HepG2 (cell line): ENCODE results near the gene NBL1. TPM values are rescaled to one million over a fixed set of nuclear protein-coding genes. Genes with fewer than 3 reads are reported as not detected.
A peak's percentile ranks its signal among the peaks of the same experiment; 100 is the strongest.

Source experiments
- CTCF ChIP-seq: sonication (generic); formaldehyde crosslinking; IDR thresholded peaks from 2 replicates; pipeline ENCODE4 v1.5.0; 2020; ENCODE audit warnings: mild to moderate bottlenecking, missing genetic modification reagents, moderate library complexity
- DPF2 ChIP-seq: sonication (generic); formaldehyde crosslinking; IDR thresholded peaks from 2 replicates; pipeline ENCODE4 v1.4.0; 2020; ENCODE audit warnings: mild to moderate bottlenecking, low read depth, missing genetic modification reagents, borderline replicate concordance
- FOXK2 ChIP-seq: fragments of 450-650 bp; IDR thresholded peaks from 2 replicates; pipeline ENCODE4 v1.6.1; 2016
- JDP2 ChIP-seq: sonication (generic); formaldehyde crosslinking; IDR thresholded peaks from 2 replicates; pipeline ENCODE4 v1.8.1; 2022; ENCODE audit warnings: missing genetic modification reagents, borderline replicate concordance
- TCF7L2 ChIP-seq: IDR thresholded peaks from 2 replicates; pipeline ENCODE4 v1.6.1; 2011; ENCODE audit warnings: mild to moderate bottlenecking, low read depth, low read length, moderate library complexity
- ZBTB40 ChIP-seq, 2 experiments: fragments of 450-650 bp in 1 of 2; sonication (generic) in 1 of 2; formaldehyde crosslinking in 1 of 2; IDR thresholded peaks; 2 replicates each; pipeline versions ENCODE4 v1.6.1 to v1.8.0; 2016 to 2022; ENCODE audit warnings: antibody characterized with exemption in 1 of 2, mild to moderate bottlenecking in 1 of 2, missing genetic modification reagents in 1 of 2
- ZNF234 ChIP-seq: sonication (generic); formaldehyde crosslinking; conservative IDR thresholded peaks from 2 replicates; pipeline ENCODE4 v1.5.1; 2020; ENCODE audit warnings: mild to moderate bottlenecking, missing genetic modification reagents
- polyA plus RNA-seq, 8 experiments: library from polyadenylated mRNA; depleted of rRNA in 3 of 8; stranded (reverse) in 7 of 8; unstranded in 1 of 8; fragments of >200 nt; fragmentation: Illumina TruSeq in 4 of 8; extraction: Trizol in 4 of 8; gene quantifications; 2 replicates each; pipeline versions ENCODE4 v1.2.1 to v1.2.3, GENCODE V29; 2011 to 2016; ENCODE audit warnings: low read depth in 4 of 8, missing spikeins in 1 of 8, mixed read lengths in 1 of 8; ENCODE audit not compliant: insufficient read depth in 1 of 8
- total RNA-seq, 5 experiments: library from RNA; depleted of rRNA; stranded (reverse); fragments of >200 nt; fragmentation: Illumina TruSeq; extraction: Trizol; gene quantifications; 2 replicates each; pipeline ENCODE4 v1.2.3, GENCODE V29; 2016; ENCODE audit warnings: low read depth in 1 of 5
- TF ChIP-seq, protein P1 (sequence below): sonication (generic); formaldehyde crosslinking; IDR thresholded peaks from one replicate; pipeline ENCODE4 v1.5.1; 2020; ENCODE audit warnings: mild to moderate bottlenecking, missing genetic modification reagents; ENCODE audit errors: not compliant biosample characterization
- TF ChIP-seq, protein P2 (sequence below): sonication (generic); formaldehyde crosslinking; IDR thresholded peaks from 2 replicates; pipeline ENCODE4 v1.5.0; 2020; ENCODE audit warnings: missing genetic modification reagents

The NBL1 gene
- total and polyA plus RNA-seq, 2 of the 13 experiments (the other 11 are each of a cell fraction or from before 2014, with no cell fraction given) = 2.7 to 13.8 TPM

DNA sequence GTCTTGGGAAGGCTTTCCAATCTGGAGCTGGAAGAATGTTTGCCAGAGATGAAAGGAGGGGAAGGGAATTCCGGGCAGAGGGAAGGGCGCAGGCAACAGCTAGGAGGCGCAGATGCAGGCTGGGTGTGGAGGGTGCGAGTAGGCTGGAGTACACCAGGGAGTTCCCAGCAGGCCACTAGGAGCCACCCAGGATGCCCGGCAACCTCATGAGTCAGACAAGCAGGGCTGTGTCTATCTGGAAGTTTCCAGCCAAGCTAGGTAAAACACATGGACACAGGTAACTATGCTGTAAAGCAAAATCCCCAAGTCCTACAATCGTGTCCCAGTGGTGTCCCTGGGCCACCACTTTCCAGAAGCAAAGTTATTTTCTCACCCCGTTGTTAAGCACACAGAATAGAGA lies 990 bp upstream of the NBL1 start (continued):
- TF ChIP-seq, protein P1, sequence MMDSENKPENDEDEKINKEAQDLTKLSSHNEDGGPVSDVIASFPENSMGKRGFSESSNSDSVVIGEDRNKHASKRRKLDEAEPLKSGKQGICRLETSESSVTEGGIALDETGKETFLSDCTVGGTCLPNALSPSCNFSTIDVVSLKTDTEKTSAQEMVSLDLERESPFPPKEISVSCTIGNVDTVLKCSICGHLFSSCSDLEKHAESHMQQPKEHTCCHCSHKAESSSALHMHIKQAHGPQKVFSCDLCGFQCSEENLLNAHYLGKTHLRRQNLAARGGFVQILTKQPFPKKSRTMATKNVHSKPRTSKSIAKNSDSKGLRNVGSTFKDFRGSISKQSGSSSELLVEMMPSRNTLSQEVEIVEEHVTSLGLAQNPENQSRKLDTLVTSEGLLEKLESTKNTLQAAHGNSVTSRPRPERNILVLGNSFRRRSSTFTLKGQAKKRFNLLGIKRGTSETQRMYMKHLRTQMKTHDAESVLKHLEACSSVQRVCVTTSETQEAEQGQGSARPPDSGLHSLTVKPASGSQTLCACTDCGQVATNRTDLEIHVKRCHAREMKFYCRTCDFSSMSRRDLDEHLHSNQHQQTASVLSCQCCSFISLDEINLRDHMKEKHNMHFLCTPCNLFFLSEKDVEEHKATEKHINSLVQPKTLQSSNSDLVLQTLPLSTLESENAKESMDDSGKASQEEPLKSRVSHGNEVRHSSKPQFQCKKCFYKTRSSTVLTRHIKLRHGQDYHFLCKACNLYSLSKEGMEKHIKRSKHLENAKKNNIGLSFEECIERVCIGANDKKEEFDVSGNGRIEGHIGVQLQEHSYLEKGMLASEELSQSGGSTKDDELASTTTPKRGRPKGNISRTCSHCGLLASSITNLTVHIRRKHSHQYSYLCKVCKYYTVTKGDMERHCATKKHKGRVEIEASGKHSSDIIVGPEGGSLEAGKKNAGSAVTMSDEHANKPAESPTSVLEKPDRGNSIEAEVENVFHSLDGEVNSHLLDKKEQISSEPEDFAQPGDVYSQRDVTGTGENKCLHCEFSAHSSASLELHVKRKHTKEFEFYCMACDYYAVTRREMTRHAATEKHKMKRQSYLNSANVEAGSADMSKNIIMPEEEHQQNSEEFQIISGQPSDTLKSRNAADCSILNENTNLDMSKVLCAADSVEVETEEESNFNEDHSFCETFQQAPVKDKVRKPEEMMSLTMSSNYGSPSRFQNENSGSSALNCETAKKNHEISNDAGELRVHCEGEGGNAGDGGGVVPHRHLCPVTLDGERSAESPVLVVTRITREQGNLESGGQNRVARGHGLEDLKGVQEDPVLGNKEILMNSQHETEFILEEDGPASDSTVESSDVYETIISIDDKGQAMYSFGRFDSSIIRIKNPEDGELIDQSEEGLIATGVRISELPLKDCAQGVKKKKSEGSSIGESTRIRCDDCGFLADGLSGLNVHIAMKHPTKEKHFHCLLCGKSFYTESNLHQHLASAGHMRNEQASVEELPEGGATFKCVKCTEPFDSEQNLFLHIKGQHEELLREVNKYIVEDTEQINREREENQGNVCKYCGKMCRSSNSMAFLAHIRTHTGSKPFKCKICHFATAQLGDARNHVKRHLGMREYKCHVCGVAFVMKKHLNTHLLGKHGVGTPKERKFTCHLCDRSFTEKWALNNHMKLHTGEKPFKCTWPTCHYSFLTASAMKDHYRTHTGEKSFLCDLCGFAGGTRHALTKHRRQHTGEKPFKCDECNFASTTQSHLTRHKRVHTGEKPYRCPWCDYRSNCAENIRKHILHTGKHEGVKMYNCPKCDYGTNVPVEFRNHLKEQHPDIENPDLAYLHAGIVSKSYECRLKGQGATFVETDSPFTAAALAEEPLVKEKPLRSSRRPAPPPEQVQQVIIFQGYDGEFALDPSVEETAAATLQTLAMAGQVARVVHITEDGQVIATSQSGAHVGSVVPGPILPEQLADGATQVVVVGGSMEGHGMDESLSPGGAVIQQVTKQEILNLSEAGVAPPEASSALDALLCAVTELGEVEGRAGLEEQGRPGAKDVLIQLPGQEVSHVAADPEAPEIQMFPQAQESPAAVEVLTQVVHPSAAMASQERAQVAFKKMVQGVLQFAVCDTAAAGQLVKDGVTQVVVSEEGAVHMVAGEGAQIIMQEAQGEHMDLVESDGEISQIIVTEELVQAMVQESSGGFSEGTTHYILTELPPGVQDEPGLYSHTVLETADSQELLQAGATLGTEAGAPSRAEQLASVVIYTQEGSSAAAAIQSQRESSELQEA (CRISPR knock-in tag) = no peak
- TF ChIP-seq DPF2 (CRISPR knock-in tag) = no peak
- TF ChIP-seq, protein P2, sequence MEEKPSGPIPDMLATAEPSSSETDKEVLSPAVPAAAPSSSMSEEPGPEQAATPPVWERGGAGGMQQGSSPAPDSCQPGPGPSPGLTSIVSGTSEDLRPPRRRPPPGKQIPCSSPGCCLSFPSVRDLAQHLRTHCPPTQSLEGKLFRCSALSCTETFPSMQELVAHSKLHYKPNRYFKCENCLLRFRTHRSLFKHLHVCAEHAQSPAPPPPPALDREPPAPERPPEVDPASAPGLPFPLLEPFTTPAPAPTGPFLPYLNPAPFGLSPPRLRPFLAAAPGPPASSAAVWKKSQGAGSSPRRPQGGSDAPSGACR = no peak
- TF ChIP-seq TCF7L2 = no peak
- TF ChIP-seq ZNF234 = no peak
- TF ChIP-seq JDP2 = no peak
- TF ChIP-seq CTCF (CRISPR knock-in tag) = peak; percentile 24; the same call in 1 of the 2 replicates
- no peak for TF ChIP-seq FOXK2
- no peak for TF ChIP-seq ZBTB40 (IDR thresholded peaks at IDR 0.05)
- TF ChIP-seq ZBTB40 (CRISPR knock-in tag; IDR thresholded peaks at IDR 0.05) = no peak
